Activated CD4-positive, alpha-beta T cell treated with anti-CD3 and anti-CD28 coated beads for 24 hours (primary cell): ENCODE data around the gene DPP6.

Source experiments
- DNase-seq, 2 donors: peaks; one replicate each; pipeline ENCODE4 v3.0.0-alpha.2; 2020; ENCODE audit warnings: low read depth in 2 of 2

DPP6 gene

DNA sequence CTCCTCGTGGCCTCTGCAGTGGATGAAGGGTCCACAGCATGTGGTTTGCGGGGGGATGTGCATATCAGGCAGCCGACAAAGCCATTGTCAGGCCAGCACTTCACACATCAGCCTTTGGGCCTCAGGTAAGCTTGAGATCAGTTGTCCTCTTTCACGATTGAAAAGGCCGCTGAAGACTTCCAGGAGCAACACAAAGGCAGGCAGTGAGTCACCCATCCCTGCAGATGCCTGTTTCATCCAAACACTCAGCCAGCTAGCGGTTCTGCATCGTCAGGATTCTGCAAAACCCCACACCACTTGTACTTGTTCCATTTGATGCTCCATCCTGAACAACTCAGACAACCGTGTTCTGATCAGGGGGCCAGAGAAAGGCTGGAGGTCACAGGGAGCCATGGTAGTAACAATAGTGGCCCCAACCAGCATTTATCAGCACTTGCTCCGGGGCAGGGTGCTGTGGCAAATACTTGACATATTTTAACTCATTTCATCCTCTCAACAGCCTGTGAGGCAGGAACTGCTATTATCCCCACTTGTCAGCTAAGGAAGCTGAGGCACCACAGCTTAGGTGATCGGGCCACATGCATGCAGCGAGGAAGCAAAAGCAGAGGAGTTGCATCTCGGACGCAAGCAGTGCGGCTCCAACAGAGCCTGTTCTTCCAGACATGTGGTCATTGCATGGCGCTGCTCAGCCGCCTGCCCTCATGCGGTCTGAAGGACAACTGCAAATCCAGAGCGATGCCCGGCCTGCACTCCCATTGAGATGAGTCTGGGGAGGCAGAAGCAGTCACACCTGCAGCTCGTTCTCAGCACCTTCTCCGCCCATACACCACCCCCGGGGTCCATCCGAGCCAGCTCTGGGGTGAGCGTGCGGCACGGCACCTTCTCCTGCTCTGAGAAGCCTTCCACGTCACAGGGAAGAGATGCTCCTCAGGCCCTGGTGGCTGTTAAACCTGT, 805.8 kb downstream of the DPP6 start:
- DNase-seq = no peak

DNA sequence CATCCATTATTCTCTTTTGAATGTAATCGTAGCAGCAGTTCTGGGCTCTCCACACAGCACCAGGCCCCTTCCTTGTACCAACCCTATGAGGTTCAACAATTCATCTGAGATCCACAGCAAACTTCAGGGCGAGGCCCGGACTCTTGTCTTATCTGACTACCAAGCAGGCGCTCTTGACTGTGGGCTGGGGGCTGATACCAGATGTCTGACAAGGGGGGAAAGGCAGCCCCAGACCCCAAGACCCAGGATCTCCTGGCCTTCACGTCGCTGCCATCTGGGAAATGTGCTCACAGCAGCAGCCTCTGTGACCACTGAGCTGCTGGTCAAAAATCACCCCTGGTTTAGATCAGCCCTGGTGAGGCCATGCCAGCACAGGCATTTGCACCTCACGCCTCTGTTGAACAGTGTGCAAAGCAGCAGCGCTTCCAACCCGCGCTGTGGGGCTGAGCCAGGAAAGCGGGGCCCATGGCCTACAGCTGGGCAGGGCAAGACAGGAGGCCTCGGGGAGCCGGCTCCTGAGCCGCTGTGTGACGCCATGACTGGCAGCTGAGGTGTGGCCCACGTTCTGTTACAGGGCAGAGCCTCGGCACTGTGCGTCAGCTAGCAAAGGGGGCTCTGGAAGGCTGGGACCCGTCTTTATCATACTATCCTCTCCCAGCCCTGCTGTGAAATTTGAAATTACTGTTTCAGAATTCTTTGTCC, 806.8 kb downstream of the DPP6 start:
- DNase-seq = no peak

DNA sequence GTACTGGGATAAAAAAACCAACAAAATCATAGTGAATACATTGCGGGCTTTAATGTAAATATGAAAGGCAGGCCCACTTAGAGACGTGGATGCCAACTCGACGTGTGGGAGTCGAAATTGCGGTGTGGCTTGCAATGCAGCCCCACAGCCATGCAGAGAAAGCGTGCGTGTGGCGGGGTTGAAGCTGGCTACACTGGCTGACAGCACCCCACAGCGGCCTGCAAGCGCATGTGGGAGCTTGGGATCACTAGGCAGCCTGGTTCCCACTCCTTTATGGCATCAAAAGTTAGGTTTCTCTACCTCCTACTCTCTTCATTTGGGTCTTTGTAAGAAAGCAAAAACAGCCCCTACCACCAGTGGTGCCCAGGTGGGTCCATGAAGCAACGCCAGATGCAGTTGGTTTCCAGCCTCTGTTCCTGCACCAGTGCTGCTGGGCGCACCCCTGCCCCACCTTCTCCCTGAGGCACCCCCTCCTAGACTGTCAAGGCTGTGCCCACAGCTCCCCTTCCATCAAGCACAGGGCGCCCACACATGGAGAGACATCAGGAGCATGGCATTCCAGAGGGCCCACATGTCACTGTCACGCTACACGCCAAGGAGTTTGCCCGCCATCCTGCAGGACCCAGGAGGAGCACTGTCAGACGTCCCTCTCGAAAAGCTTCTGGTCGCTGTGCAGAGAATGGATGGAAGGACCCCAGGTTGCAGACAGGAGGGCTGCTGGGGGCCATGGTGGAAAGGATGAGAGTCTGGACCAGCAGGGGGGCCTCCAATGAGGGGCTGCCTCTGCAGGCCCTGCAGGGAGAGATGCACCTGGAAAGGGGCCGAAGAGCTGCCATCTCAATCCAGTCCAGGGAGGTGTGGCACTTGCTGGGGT, 807.8 kb downstream of the DPP6 start:
- DNase-seq = no peak

DNA sequence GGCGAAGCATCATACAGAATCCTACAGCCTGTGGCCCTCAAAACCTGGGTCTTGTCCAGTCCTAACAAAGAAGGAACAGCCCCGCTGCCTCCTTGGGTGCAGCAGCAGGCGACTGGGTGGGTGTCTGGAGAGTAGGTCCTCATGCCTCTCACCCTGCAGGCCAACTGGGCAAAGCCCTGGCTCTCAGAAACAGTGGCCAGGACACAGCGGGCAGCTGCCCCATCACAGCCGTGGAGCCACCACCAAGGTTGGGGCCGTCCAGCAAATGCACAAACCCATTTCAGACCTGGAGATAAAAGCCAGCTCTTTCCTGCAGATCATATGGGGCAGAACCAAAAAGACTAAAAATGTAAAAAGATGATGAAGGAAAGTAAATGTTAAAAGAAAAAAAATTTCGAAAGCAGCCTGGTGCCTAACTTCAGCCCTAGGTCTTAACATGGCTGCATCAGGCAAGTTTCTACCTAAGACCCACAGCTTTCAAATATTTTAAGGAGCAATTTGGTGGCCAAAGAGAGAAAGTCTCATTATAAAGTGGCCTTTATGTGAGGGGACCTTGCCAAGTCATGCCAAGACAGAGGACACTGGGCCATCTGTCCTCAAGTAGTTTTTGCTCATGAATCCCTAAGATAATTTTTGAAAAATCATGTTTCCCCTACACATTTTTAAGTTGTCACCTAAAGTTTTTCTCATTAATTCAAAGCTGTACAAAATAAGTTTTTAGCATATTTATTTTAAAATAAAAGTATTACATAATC, 808.6 kb downstream of the DPP6 start:
- DNase-seq = no peak

DNA sequence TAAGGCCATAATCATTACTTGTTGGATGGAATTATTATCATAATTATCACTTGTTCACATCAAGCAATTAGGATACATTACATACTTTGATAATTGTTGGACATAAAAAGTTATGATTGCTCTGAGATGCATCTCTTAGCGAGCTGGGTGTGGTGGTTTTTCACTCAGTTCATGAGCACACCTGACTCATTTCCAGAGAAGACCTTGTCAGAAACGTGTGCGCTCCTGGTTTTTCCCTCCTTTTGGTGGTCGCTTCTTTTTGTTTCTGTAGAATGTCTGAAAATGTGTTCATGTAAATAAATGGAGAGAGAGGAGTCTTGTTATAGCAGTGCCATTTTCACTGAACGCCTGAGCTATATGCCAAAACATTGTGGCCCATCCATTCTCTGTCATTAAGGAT, 809.4 kb downstream of the DPP6 start:
- no peak for DNase-seq

DNA sequence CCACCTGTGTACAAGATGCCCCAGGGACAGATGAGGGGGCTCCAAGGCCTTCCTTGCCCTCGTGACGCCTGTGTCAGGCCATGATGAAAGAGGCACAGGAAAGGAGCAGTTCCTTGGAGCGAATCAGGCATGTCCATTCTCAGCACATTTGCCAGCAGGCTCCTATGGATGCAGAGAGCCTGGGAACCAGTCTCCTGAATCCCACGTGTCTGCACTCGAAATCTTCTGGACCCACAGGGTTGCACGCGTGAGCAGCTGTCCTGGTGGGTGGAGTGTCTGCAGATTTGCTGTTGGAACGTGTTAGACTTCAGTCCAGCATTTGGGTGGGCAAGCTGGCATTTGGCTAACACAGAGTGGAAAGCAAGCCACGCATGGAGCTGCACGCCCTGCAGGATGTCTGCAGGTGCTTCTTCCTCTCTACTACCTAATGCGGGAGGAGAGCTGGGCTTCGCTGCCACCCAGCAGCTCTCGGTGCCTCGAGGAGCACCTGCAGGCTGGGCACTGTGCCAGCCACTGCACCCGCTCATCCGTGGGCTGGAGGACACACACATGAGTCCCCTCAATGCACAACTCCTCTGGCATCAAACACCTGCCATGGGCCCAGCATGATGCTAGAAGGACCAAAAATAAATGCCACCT, 810.1 kb downstream of the DPP6 start:
- DNase-seq = no peak

DNA sequence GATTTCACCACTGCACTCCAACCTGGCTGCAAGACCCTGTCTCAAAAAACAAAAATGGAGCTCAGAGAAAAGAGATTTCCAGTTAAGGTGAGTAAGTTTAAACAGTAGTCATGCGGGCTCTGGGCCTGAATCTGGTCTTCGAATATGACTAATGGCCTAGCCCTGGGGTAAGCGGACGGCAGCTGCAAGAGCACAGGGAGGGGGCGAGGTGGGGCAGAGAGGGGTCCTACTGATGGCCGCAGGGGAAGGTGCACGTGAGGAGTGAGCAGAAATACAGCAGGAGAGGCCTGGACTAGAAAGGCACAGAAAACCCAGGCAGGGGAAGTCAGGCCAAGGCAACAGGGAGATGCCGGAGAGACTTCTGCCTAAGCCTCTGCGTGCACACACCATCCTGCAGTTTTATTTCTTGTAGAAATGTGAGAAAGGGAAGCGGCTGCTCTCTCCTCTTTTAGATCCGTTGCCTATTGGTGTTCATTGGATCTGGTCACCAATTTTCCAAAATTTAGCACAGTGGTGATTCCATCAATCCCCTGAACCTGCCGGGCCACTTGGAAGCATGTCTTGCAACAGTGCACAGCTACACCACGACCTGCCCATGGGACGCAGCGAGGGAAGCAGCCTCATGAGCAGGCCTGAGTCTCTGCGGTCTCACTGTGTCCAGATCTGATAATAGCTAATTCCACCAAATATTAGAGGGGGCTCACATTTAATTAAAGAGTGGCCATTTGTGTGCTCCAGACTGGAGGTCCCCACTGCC, 811.7 kb downstream of the DPP6 start:
- no peak for DNase-seq

DNA sequence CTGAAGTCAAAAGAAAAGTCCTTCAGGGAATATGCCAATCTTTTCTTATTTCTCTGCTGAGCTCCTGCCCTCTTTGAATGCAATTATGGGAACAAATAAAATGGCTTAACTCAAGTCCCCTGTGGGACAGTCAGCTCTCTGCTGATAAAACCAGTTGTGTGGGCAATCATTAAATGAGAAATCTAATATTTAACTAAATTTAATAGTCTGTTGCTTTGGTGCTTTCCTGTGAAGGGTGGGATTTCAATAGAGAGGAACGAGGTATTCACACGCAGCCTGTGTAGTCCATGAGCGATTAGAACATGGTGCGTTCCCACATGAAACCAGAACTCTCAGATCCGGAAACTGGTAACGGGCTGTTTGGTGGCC, 812.3 kb downstream of the DPP6 start:
- DNase-seq = no peak

DNA sequence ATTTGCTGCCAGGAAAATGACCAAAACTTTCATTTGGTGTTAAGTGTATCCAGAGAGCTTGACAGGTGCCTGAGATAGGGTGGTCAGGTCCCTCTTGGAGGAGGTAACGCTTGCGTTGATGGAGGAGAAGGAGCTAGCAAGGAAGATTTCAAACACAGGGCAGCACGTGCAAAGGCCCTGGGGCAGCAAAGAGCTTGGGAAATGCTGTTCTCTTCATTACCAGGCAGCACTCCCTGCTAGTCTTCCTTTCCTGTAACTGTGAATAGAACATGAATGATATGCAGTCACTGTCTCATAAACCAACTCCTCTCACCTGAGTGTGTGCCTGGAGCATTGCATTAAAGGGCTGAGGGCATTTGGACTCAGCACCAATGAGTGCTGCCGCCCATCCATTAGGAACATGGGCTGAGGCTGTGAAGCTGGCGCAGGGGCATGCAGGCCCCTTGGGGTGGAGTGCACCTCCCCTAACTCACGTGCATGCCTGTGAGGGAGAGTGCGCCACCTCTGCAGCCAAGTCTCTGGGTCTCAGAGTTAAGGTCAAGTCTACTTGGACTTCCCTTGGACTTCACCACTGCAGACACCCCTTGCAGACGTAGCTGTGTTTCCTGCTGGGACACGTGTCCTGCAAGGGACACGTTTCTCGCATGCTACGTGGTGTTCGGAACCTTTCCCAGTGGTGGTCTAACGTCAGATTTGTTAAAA, 813.9 kb downstream of the DPP6 start:
- no peak for DNase-seq

DNA sequence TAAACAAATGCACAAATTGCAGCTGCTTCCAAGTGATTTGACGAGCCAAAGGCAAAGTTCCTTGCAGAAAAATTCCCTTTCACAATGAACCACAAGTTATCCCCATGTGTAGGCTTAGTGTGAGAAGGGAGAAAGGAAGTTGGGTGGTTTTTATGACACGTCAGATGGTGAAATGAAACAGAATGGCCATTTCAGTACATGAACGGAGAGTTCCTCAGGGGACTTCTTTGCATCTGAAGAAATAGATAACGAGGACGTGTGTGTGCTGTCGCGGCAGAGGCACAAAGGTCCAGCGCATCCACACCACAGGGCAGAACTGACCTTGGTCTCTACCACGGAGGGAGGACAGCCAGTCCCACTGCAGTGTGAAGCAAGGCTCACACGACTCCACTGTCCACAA, 814.9 kb downstream of the DPP6 start:
- DNase-seq = no peak

DNA sequence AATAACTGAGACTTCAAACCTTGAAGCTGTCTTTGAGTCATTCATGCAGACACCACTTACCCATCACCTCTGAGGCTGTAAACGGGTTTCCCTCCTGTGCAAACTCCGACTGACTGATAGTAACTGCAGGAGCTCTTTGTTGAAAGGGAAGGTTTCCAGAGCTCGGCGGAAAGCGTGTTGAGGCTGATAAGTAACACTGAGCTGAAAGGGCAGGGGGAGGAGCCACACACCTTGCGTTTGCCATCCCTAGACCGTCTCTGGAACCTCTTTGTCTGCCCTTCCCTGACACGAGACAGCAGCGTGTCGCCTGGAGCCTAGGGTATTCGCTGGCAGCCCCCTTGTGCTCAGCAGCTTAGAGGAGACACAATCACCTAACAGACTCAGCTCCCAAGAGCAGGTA, 816.7 kb downstream of the DPP6 start:
- DNase-seq = no peak

DNA sequence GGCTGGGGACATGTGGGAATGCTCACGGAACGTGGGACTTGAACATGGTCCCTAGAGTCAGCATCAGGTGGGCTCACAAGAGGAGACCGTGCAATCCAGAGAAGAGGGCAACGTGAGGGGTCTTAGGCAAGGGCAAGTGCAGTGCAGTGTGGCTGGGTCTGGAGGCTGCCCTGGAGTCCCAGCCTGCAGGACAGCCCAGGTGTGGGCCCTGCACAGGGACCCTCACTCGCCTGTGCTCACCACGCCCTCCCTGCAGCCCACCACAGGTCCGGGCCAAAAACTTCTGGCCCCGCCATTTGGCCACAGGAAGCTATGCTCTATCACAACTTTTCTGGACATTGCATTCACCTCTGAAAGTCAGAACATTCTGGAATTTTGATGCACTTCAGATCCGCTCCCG, 817.2 kb downstream of the DPP6 start:
- DNase-seq = no peak

DNA sequence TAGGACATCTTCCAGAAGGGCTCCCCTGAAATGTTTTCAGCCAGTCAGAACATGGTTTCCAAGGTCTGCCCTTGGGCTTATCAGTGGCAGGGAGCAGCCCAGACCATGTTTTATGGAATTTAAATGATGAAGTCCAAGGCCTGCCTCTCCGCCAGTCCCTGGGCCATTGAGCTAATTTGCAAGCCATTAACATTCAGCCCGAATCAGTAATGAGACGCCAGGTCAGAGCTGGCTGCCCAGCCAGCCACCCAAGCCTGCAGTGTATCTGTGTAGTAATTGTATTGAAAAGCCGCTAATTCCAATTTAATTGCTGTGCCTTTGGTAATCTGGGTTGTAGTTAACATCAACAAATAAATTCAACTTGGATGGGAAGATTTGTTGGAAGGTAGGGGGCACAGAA, 819.3 kb downstream of the DPP6 start:
- no peak for DNase-seq

DNA sequence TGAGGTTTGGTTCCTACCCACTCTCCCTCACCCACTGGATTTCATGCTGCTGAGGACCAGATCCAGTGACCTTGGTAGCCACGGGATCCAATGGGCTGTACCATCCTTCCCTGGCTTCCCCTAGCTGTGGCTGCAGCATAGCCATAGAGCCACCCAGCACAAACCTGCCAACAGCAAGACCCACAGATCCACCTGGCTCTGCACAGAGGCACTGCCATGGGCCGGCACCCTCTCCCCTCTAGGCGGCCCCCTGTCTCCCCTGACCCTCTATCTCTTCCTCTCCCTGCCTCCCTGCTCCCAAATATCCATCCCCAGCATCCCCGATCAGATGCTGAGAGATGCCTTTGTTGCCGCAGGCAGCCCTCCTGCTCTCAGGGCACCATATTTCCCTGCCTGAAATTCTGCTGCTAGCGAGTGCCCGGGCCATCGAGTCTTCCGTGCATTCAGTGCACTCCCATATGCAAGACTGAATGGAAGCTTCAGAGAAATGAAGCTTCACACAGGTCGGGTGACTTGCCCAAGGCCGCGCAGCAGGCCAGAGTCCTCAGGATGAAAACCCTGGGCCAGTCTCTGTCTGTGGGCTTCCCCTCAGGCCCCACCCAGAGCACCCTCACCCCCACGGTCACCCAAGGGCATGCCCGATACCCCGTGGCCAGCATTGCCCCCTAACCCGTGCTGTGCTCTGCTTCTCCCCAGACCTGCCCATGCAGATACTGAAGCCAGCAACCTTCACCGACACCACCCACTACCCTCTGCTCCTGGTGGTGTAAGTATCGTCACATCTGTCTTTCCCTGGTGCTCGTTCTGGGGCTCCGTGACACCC, 819.9 kb downstream of the DPP6 start:
- no peak for DNase-seq

DNA sequence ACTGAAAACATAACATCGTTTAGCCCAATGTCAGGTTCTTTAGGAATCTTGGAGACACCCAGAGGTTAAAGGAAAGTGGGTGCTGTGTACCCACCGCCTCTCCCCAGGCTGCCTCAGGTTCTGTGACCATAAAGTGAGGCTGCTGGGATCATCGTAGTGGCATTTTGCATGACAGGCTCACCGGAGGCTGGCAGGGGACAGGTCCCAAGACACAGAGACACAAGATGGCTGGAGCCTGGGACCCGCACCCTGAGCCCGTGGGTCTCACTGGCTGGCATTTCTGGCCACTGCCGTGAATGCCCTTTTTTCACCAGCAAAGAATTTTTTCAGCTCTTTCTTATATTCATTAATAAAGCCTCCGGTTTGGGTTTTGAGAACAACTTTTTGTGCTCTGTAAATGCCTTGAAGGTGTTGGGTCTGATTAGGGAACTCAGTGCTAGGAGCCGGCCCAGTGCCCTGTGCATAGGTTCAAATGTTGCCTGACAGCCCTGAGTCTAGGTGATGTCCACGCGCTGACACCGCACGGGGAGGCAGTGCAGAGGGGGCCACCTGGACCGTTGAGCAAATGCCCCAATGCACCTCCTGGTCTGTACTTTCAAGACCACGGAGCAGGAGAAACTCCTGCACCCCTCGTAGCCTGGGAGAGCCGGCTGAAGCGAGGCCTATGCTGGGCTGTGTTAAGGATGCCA, 820.8 kb downstream of the DPP6 start:
- DNase-seq = no peak

DNA sequence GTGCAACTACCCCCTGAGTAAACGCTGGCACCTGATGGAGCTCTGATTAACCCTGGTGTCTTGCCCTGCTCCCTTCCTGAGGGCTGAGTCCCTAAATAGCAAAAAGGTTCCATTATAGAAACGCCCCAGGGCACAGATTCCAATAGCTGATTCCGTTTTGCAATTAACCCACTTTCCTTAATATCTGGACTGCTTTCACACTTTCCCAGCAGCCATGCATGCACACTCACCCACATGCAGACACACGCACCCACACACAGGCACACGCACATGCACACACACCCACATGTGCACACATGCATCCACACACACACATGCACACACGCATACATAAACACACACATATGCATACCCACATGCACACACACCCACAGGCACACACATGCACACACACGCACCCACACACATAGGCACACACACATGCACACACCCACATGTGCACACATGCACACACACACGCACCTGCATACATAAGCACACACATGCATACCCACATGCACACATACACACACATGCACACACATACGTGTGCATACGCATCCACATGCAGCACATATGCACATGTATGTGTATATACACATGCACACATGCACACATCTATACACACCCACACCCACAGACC, 821.4 kb downstream of the DPP6 start:
- no peak for DNase-seq

DNA sequence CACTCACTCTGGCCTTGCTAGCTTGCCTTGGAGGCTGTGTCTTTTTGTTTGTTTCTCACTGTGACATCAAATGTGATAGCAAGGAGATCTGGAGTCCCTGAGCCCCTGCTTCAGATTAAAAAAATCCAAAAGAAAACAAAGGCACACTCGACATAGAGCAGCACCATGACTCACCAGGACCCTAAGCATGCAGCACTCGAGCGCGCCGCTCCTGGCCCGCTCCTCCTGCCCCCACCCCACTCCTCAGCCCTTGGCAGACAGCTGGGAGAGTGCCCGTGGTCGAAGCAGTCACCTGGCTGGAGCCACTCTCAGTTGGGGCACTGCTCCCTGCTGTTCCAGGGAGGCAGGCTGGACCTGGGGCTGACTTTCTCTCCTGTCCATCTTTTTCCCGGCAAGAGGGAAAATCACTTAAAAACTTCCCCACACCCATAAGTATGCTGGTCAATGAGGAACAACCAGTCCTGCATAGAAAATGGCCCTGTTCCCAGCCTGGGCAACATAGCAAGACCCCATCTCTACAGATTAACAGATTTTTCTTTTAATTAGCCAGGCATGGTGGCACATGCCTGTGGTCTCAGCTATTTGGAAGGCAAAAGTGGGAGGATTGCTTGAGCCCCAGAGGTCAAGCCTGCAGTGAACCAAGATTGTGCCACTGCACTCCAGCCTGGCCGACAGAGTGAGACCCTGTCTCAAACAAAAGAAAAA, 822.4 kb downstream of the DPP6 start:
- no peak for DNase-seq
